Pulmonary artery endothelial cell (primary cell): ENCODE data around the gene FNDC3B. TPM values are rescaled to one million over a fixed set of nuclear protein-coding genes. Genes with fewer than 3 reads are reported as not detected.
"Not testable (repeated sequence)": the region's sequence is repeated elsewhere in the genome, so short reads cannot be mapped to it uniquely, and the experiment has no call there.

Experiments
- DNase-seq: peaks from one replicate; pipeline ENCODE4 v3.0.0-alpha.2; 2011; ENCODE audit warnings: low read depth, low spot score
- total RNA-seq: library from RNA; depleted of rRNA; stranded (reverse); fragments of >200 nt; gene quantifications from 2 replicates; pipeline ENCODE4 v1.2.3, GENCODE V29; 2014

FNDC3B gene
- 106 and 147 TPM in 2 replicates for total RNA-seq

DNA sequence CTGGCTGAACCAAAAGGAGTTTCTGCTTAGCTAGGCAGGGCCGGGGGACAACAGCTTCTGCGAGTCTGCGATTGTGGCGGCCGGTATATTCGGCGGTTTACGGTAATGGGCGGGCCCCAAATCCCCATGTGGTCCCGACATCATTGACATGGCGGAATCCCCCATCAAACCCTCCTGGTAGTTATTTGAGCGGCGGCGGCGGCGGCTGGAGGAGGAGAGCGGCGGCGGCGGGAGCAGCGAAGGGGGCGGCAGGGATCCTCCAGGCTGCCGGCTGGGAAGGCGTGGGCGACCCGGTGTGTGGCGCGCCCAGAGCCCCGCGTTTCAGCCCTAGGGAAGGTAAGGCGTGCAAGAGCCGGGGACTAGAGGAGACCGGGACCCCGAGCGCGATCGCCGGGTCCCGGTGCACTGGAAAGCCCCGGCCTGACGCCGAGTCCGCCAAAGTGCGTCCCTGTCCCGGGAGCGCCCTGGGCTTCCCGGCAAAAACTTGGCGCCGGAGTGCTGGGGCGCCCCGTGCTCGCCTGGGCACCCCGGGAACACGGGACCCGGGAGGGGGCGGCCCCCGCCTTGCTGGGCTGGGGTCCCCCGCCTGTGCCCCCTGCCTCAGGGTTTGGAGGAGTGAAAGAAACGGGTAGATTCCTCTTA, at the start of gene FNDC3B:
Gene FNDC3B (plus strand): TSS at position 143 of the 642 bp plus-strand sequence. CDS start 72,902 bp downstream, outside the sequence.
- DNase-seq, result peak; percentile 87

- not testable (repeated sequence) for DNase-seq
These were observed 49.1 kb upstream of the FNDC3B start for GRCh38 chr3:171990239-171990638.

GRCh38 chr3:171991166-171991565, 48.2 kb upstream of the FNDC3B start:
- DNase-seq, result no peak

- DNase-seq, result no peak
These were observed 44.5 kb upstream of the FNDC3B start for GRCh38 chr3:171994646-171995428.

GRCh38 chr3:171995486-171995885, 43.9 kb upstream of the FNDC3B start:
- no peak for DNase-seq

- DNase-seq, result no peak
These were observed 43.1 kb upstream of the FNDC3B start for GRCh38 chr3:171996178-171996817.

DNA sequence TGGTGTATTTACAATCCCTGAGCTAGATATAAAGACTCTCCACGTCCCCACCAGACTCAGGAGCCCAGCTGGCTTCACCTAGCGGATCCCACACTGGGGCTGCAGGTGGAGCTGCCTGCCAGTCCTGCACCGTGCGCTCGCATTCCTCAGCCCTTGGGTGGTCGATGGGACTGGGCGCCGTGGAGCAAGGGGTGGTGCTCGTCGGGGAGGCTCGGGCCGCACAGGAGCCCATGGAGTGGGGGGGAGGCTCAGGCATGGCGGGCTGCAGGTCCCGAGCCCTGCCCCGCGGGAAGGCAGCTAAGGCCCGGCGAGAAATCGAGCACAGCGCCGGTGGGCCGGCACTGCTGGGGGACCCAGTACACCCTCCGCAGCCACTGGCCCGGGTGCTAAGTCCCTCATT, 40.6 kb upstream of the FNDC3B start:
- DNase-seq, result not testable (repeated sequence)

- DNase-seq, result not testable (repeated sequence)
These were observed 37.8 kb upstream of the FNDC3B start for GRCh38 chr3:172001616-172002015.

GRCh38 chr3:172002512-172003078, 36.8 kb upstream of the FNDC3B start:
- no peak for DNase-seq

DNA sequence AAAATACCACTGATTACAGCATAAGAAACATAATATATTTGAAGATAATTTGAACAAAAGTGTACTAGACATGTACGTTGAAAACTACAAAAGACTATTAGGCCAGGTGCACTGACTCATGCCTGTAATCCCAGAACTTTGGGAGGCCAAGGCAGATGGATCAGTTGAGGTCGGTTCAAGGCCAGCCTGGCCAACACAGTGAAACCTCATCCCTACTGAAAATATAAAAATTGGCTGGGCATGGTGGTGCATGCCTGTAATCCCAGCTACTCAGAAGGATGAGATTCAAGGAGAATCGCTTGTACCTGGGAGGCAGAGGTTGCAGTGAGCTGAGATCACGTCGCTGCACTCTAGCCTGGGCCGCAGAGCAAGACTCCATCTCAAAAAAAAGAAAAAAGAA, 36.2 kb upstream of the FNDC3B start:
- no peak for DNase-seq

- DNase-seq, result no peak
These were observed 32.4 kb upstream of the FNDC3B start for GRCh38 chr3:172007065-172007370.

DNA sequence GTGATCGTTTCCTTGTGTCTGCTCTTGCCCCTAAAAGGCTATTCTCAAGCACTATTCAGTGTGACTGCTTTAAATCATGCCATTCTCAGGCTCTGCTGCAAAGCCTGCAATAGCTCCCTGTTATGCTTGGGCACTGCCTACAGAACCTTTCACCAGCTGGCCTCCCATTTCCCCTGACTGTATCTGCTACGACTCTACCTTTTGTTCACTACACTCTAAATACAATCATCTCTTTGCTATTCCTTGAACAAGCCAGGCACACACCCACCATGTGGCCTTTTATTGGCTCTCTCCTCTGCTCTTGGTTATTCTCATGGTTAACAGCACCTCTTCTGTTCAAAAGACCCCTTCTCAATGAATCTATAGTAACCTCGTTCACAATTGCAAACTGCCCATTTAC, 29.6 kb upstream of the FNDC3B start:
- DNase-seq, result no peak

- no peak for DNase-seq
These were observed 26.6 kb upstream of the FNDC3B start for GRCh38 chr3:172012775-172013174.

GRCh38 chr3:172014145-172014544, 25.2 kb upstream of the FNDC3B start:
- no peak for DNase-seq

DNA sequence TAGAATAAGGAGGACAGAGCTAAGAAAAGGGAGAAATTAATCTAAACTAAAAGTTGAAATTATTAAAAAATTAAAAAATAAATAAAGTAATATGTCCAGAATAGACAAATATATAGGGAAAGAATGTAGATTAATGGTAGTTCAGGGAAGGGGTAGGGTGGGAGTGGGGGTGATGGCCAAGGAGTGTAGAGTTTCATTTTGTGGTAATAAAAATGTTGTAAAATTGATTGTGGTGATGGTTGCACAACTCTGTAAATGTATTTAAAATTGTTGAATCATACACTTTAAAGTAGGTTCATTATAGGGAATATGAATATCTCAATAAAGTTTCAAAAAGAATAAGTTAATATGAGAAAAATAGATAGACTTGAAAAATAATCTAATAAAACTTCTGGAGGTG, 21.0 kb upstream of the FNDC3B start:
- DNase-seq, result no peak

GRCh38 chr3:172020763-172021162, 18.6 kb upstream of the FNDC3B start:
- no peak for DNase-seq

GRCh38 chr3:172021164-172021563, 18.2 kb upstream of the FNDC3B start:
- DNase-seq, result no peak

DNA sequence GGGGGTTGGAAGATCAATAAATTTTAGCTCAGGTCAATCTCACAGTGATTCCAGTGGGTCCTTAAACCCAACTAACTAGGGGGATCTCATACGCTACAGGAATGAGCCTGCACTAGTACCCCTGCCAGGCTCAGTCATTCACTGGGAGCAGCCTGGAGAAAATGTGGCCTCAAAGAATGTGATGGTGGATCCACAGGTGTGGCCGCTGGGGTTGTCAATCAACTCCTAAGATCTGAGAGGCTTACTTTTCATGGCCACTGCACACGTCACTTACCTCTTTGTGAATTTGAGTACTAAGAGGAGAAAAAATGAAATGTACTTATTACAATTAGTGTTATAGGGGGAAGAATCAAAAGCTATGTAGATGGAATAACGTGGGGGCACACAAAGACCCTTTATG, 17.5 kb upstream of the FNDC3B start:
- no peak for DNase-seq

GRCh38 chr3:172023915-172024314, 15.5 kb upstream of the FNDC3B start:
- no peak for DNase-seq

DNA sequence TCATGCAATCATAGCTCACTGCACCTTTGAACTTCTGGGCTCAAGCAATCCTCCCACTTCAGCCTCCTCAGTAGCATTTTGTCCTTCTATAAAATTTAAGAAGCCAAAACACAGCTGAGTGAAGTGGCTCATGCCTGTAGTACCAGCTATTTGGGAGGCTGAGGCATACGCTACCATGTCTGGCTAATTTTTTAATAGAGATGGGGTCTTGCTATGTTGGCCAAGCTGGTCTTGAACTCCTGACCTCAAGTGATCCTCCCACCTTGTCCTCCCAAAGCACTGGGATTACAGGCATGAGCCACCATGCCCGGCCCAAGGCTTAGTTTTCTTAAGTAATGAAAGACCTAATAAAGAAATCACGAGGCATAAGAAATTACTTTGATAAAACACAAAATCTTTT, 14.7 kb upstream of the FNDC3B start:
- no peak for DNase-seq

- no peak for DNase-seq
These were observed 9.8 kb upstream of the FNDC3B start for GRCh38 chr3:172029425-172030098.

DNA sequence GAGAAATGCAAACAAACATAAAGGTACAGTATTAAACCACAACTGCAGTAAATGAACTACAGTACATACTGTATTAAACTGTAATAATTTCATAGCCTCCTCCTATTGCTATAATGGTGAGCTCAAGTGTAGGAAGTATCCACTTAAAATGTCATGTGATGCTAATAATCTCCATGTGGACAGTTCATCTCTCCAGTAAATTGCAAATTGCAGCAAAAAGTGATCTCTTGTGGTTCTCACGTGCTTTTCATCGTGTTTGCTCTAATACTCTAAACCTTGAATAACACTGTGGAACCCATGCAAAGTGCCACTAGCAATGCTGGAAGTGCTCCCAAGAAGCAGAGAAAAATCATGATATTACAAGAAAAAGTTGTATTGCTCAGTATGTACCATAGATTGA, 9.2 kb upstream of the FNDC3B start:
- no peak for DNase-seq
